GM10266 (cell line): ENCODE results near the gene TMEM233.
"Not testable (repeated sequence)": the region's sequence is repeated elsewhere in the genome, so short reads cannot be mapped to it uniquely, and the experiment has no call there.

ENCODE experiments used
- DNase-seq: peaks from one replicate; pipeline ENCODE4 v3.0.0; 2012; ENCODE audit errors: extremely low spot score
- CTCF ChIP-seq: IDR thresholded peaks from 2 replicates; pipeline ENCODE4 v1.5.1; 2012; ENCODE audit warnings: mild to moderate bottlenecking, low read depth; ENCODE audit not compliant: control insufficient read depth, insufficient read depth; ENCODE audit errors: missing control alignments

The TMEM233 gene

GRCh38 chr12:119603767-119604166 lies 10.2 kb downstream of the TMEM233 start:
- no peak for TF ChIP-seq CTCF
- DNase-seq: no peak

GRCh38 chr12:119609358-119609757 lies 15.8 kb downstream of the TMEM233 start:
- TF ChIP-seq CTCF: no peak
- no peak for DNase-seq

GRCh38 chr12:119613319-119613936 lies 19.9 kb downstream of the TMEM233 start:
- no peak for DNase-seq

GRCh38 chr12:119614705-119615104 lies 21.1 kb downstream of the TMEM233 start:
- TF ChIP-seq CTCF: no peak
- DNase-seq: no peak

More at GRCh38 chr12:119613319-119613936, 19.9 kb downstream of the TMEM233 start:
- TF ChIP-seq CTCF: no peak

- DNase-seq: no peak
- no peak for TF ChIP-seq CTCF
These were observed 22.2 kb downstream of the TMEM233 start for GRCh38 chr12:119615518-119616475.

- DNase-seq: not testable (repeated sequence)
These were observed 24.8 kb downstream of the TMEM233 start for GRCh38 chr12:119618328-119618896.

- TF ChIP-seq CTCF: no peak
- DNase-seq: no peak
These were observed 26.9 kb downstream of the TMEM233 start for GRCh38 chr12:119620490-119620889.
